IMR-90 (cell line): ENCODE results near the gene USH1G.

Experiments used
- CTCF ChIP-seq: conservative IDR thresholded peaks from 2 replicates; pipeline ENCODE4 v1.5.1; 2012; ENCODE audit warnings: mild to moderate bottlenecking, low read depth, low read length, improper control_type of control experiment
- RCOR1 ChIP-seq: IDR thresholded peaks from 2 replicates; pipeline ENCODE4 v1.6.1; 2012; ENCODE audit warnings: mild to moderate bottlenecking, low read length, improper control_type of control experiment; ENCODE audit not compliant: insufficient replicate concordance
- SMC3 ChIP-seq: fragments of 150-350 bp; IDR thresholded peaks from 2 replicates; pipeline ENCODE4 v1.6.1; 2016; ENCODE audit warnings: low read depth, mild to moderate bottlenecking, antibody characterized with exemption, low read length, moderate library complexity

- TF ChIP-seq SMC3 (no peak), CTCF (no peak), RCOR1 (no peak)
These were observed 24.6 kb downstream of the USH1G start for GRCh38 chr17:74898376-74898946.
